Urinary bladder (tissue), 4 donors: ENCODE data around the gene BRSK1. TPM values are rescaled to one million over a fixed set of nuclear protein-coding genes. Genes with fewer than 3 reads are reported as not detected.
A peak's percentile ranks its signal among the peaks of the same experiment; 100 is the strongest.

ENCODE experiments used
- DNase-seq: peaks from one replicate; pipeline ENCODE4 v3.0.0-alpha.2; 2015; ENCODE audit errors: extremely low spot score
- H3K27ac ChIP-seq: one replicate; pipeline ENCODE4 v1.5.1; 2013; ENCODE audit warnings: low read depth, mild to moderate bottlenecking, moderate library complexity
- H3K36me3 ChIP-seq: one replicate; pipeline ENCODE4 v1.6.1; 2013; ENCODE audit warnings: mild to moderate bottlenecking, moderate library complexity; ENCODE audit not compliant: insufficient read depth
- H3K4me1 ChIP-seq: one replicate; pipeline ENCODE4 v1.6.1; 2013; ENCODE audit warnings: mild to moderate bottlenecking, moderate library complexity; ENCODE audit not compliant: insufficient read depth
- H3K4me3 ChIP-seq: one replicate; pipeline ENCODE4 v1.5.1; 2013; ENCODE audit warnings: low read depth, low read length
- WGBS: extraction: QIAGEN DNeasy Blood & Tissue Kit; methylation state at CpG from one replicate; pipeline ENCODE4 v1.1.7; 2013; 5-methylcytosine and 5-hydroxymethylcytosine counted together
- polyA plus RNA-seq: library from polyadenylated mRNA; stranded (reverse); fragments of 200-250 nt; gene quantifications from one replicate; pipeline ENCODE4 v1.2.3, GENCODE V29; 2013
- total RNA-seq: library from RNA; depleted of rRNA; stranded (reverse); fragments of >200 nt; gene quantifications from one replicate; pipeline ENCODE4 v1.2.3, GENCODE V29; 2014
- donor health status: healthy with polysubstance abuse.
- donor health status: healthy.

BRSK1 gene
- total and polyA plus RNA-seq, 2 donors = 8.8 to 9.7 TPM

- H3K27ac ChIP-seq = no peak overlapping the region
These were observed 63.1 kb downstream of the BRSK1 start for GRCh38 chr19:55346725-55347441.

GRCh38 chr19:55347442-55348009 is 63.7 kb downstream of the BRSK1 start:
- H3K4me1 ChIP-seq = no peaks in the 10 kb centered on the region
- H3K27ac ChIP-seq = no peak overlapping the region
- WGBS = 80% methylated on average over 10 of the region's 10 CpGs

More at GRCh38 chr19:55346725-55347441, 63.1 kb downstream of the BRSK1 start:
- DNase-seq = no peak
- no peaks in the 10 kb centered on the region for H3K36me3 ChIP-seq
- no peak overlapping the region for H3K4me3 ChIP-seq
- no peaks in the 10 kb centered on the region for H3K4me1 ChIP-seq
- 83% methylated on average over 41 of the region's 41 CpGs for WGBS

GRCh38 chr19:55348317-55349034 is 64.7 kb downstream of the BRSK1 start:
- no peak overlapping the region for H3K27ac ChIP-seq
- 65% methylated on average over 22 of the region's 22 CpGs for WGBS
- H3K4me3 ChIP-seq = no peak overlapping the region
- H3K36me3 ChIP-seq = no peaks in the 10 kb centered on the region
- no peak for DNase-seq
- H3K4me1 ChIP-seq = no peaks in the 10 kb centered on the region

More at GRCh38 chr19:55347442-55348009, 63.7 kb downstream of the BRSK1 start:
- Histone ChIP-seq H3K4me3 (no peak overlapping the region), H3K36me3 (no peaks in the 10 kb centered on the region)
- no peak for DNase-seq

- H3K4me1 ChIP-seq = no peaks in the 10 kb centered on the region
- DNase-seq = no peak
- 67% methylated on average over 11 of the region's 11 CpGs for WGBS
These were observed 67.0 kb downstream of the BRSK1 start for GRCh38 chr19:55350620-55351315.

GRCh38 chr19:55352040-55352439 is 68.2 kb downstream of the BRSK1 start:
- H3K4me3 ChIP-seq = no peak overlapping the region
- DNase-seq = no peak
- WGBS = 77% methylated on average over 6 of the region's 6 CpGs
- H3K36me3 ChIP-seq = no peaks in the 10 kb centered on the region
- H3K4me1 ChIP-seq = no peaks in the 10 kb centered on the region
- H3K27ac ChIP-seq = no peak overlapping the region

More at GRCh38 chr19:55350620-55351315, 67.0 kb downstream of the BRSK1 start:
- Histone ChIP-seq H3K27ac (no peak overlapping the region), H3K4me3 (no peak overlapping the region), H3K36me3 (no peaks in the 10 kb centered on the region)

GRCh38 chr19:55352549-55353145 is 68.8 kb downstream of the BRSK1 start:
- H3K4me3 ChIP-seq = no peak overlapping the region
- no peaks in the 10 kb centered on the region for H3K36me3 ChIP-seq
- H3K27ac ChIP-seq = no peak overlapping the region
- no peak for DNase-seq
- 65% methylated on average over 25 of the region's 25 CpGs for WGBS
- no peaks in the 10 kb centered on the region for H3K4me1 ChIP-seq

GRCh38 chr19:55353356-55353802 is 69.6 kb downstream of the BRSK1 start:
- DNase-seq = no peak
- 3% methylated on average over 24 of the region's 24 CpGs for WGBS
- H3K27ac ChIP-seq = no peak overlapping the region
- no peaks in the 10 kb centered on the region for H3K4me1 ChIP-seq
- peak overlapping the region; percentile 21 for H3K4me3 ChIP-seq
- no peaks in the 10 kb centered on the region for H3K36me3 ChIP-seq

GRCh38 chr19:55353803-55354697 is 70.3 kb downstream of the BRSK1 start:
- H3K36me3 ChIP-seq = no peaks in the 10 kb centered on the region
- whole genome bisulfite sequencing = 2% methylated on average over 72 of the region's 72 CpGs
- no peak overlapping the region for H3K27ac ChIP-seq
- no peaks in the 10 kb centered on the region for H3K4me1 ChIP-seq
- H3K4me3 ChIP-seq = peak overlapping the region; percentile 21
- DNase-seq = no peak

- no peaks in the 10 kb centered on the region for H3K36me3 ChIP-seq
- DNase-seq = no peak
- H3K27ac ChIP-seq = no peak within 1 kb of the TSS
- 2% methylated on average over 43 of the region's 43 CpGs for WGBS
- no peaks in the 10 kb centered on the region for H3K4me1 ChIP-seq
- peak within 1 kb of the TSS; percentile 21 for H3K4me3 ChIP-seq
These were observed 71.0 kb downstream of the BRSK1 start, which contains the start of gene COX6B2 for GRCh38 chr19:55354698-55355212. Gene COX6B2, minus strand, starts transcription at chr19:55354719. Its CDS starts 198 bp downstream, at chr19:55354521.

GRCh38 chr19:55355213-55355821 is 71.5 kb downstream of the BRSK1 start:
- DNase-seq = no peak
- no peaks in the 10 kb centered on the region for H3K36me3 ChIP-seq
- H3K4me1 ChIP-seq = no peaks in the 10 kb centered on the region
- no peak overlapping the region for H3K27ac ChIP-seq
- H3K4me3 ChIP-seq = no peak overlapping the region
- 17% methylated on average over 13 of the region's 13 CpGs for WGBS

- no peaks in the 10 kb centered on the region for H3K4me1 ChIP-seq
- 86% methylated on average over 19 of the region's 19 CpGs for WGBS
- no peak for DNase-seq
- H3K36me3 ChIP-seq = no peaks in the 10 kb centered on the region
- no peak overlapping the region for H3K4me3 ChIP-seq
- no peak overlapping the region for H3K27ac ChIP-seq
These were observed 74.7 kb downstream of the BRSK1 start for GRCh38 chr19:55358493-55358892.
